ENCODE measurements around the gene MAML1. TPM values are rescaled to one million over a fixed set of nuclear protein-coding genes. Genes with fewer than 3 reads are reported as not detected.

Gene MAML1
- total RNA-seq, 4 donors from 2014 or later, result 31.8 to 51.3 (median 36.8) TPM

DNA sequence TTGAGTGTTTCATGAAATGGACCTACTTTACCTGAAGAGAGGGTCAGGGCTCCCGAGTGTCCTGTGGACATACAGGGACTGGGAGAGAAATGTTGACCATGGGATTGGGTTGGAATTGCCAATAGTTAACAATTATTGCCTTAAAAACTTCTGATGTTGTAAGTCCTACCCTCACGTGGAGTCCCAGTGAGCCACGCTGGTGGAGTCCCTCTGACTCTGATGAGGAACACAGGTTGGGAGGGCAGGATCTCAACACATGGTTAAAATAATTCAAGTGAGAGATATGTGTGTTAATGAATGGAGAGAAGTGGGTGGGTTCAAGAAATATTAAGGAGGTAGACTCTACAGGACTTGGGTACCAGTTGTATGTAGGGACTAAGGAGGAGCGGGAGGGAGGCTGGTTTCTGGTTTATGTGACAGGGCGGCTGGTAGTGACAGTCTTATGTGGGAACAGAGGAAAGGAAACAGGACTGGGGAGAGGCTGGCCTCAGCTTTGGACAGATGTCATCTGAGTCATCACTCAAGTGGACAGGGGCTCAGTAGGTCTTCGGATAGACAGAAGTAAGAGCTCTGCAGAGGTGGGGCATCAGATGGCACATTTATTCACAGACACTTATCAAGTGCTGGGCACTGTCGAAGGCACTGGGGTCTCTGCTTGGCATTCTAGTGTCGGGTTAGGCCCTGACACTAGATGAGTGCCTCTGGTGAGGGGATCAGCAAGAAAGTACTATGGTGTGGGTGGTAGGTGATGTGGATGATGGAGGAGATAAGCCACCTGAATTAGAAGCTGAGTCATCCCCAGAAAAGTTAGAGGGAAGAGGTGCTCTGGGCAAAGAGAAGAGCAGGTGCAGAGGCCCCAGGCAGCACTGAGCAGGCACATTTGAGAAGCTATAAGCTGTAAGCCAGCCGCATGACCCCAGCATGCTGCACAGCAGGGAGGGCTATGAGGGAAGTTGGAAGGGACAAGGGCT, 27.2 kb downstream of the MAML1 start:
- Histone ChIP-seq H3K27ac (no peak overlapping the region), H3K36me3 (no peaks in the 10 kb centered on the region), H3K4me1 (peaks cover 6 to 95% (median 29%) of the 10 kb centered on the region in 3 donors), H3K27me3 (no peaks in the 10 kb centered on the region), H3K4me3 (no peak overlapping the region), H3K9me3 (no peaks in the 10 kb centered on the region)
- 70 to 89% methylated on average over 4 to 9 of the region's 9 CpGs for WGBS, 2 donors (ENCODE audit: low coverage in 1 of 2)
- no peak for TF ChIP-seq POLR2AphosphoS5 (IDR thresholded peaks at IDR 0.05)
- no peak for TF ChIP-seq POLR2A (IDR thresholded peaks at IDR 0.05)
- TF ChIP-seq CTCF (IDR thresholded peaks at IDR 0.05), result no peak
- ATAC-seq, result no peak

DNA sequence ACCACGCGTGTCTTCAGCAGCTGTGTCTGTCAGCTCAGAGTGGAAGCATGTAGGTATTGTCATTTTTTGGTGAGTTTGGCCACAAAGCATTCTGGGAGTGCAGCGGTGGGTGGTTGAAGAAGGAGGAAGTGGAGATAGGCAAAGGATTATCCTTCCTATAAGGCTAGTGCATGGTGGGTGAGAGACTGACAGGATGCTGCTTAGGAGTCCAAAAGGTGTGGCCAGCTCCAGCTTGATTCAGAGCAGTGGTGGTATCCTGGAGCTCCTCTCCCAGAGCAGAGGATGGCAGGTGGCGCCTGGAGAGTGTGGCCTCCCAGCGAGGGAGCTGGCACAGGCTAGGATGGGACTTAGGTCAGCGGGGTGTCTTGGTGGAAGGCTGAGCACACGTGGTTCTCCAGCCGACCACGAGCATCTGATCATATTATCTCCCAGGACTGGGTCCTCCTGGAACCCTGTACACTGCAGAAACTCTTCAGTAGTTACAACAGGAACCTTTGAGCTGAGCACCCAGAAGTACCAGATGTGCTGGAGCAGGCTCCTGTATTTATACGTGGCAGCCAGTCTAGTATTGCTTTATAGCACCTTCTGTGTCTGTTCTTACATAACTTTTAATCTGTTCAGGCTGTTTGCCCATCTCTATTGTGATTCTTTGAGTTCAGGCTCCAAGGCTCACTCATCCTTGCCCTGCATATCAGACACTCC, 29.6 kb downstream of the MAML1 start:
- Histone ChIP-seq H3K27ac (peak overlapping the region in 3 of 4 donors; percentile 69 to 78 (median 70)), H3K4me3 (no peak overlapping the region), H3K27me3 (no peaks in the 10 kb centered on the region), H3K9me3 (no peaks in the 10 kb centered on the region), H3K4me1 (peaks cover 4 to 95% (median 47%) of the 10 kb centered on the region in 3 donors), H3K36me3 (peaks cover 0 to 17% of the 10 kb centered on the region in 2 donors)
- peak; percentile 23 for ATAC-seq
- TF ChIP-seq EP300 (IDR thresholded peaks at IDR 0.05), result no peak
- TF ChIP-seq POLR2A (IDR thresholded peaks at IDR 0.05), result no peak
- no peak for TF ChIP-seq POLR2AphosphoS5 (IDR thresholded peaks at IDR 0.05)
- no peak for TF ChIP-seq CTCF (IDR thresholded peaks at IDR 0.05)
- 42 to 50% methylated on average over 6 to 8 of the region's 10 CpGs for WGBS, 2 donors (ENCODE audit: low coverage in 1 of 2)

DNA sequence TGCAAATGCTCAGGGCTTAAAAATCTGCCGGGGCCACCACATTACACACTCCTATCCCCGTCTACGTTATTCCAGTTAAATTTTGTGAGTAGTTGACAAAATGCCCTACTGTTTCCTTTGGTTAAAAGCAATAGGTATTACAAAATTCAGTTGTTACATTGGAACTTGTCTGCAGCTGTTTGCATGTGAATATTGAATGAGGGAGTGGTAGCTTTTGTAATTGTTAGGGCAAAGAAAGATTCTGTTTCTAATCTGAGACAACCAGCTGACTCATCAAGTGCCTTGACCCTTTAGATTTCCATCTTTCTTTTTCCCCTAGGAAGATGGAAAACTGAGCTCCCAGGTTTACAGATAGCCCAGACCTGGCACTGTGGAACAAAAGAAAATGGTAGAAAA, 30.2 kb downstream of the MAML1 start:
- peak; percentile 28 for ATAC-seq
- peaks cover 0 to 23% of the 10 kb centered on the region in 2 donors for H3K36me3 ChIP-seq
- H3K4me1 ChIP-seq, result peaks cover 4 to 95% (median 47%) of the 10 kb centered on the region in 3 donors
- WGBS, 2 donors (ENCODE audit: low coverage in 1 of 2), result 13 to 19% methylated on average over 3 of the region's 3 CpGs
- no peak for TF ChIP-seq EP300 (IDR thresholded peaks at IDR 0.05)
- H3K27ac ChIP-seq, result peak overlapping the region in 3 of 4 donors; percentile 69 to 78 (median 70)
- H3K27me3 ChIP-seq, result no peaks in the 10 kb centered on the region
- H3K4me3 ChIP-seq, result no peak overlapping the region
- H3K9me3 ChIP-seq, result no peaks in the 10 kb centered on the region

DNA sequence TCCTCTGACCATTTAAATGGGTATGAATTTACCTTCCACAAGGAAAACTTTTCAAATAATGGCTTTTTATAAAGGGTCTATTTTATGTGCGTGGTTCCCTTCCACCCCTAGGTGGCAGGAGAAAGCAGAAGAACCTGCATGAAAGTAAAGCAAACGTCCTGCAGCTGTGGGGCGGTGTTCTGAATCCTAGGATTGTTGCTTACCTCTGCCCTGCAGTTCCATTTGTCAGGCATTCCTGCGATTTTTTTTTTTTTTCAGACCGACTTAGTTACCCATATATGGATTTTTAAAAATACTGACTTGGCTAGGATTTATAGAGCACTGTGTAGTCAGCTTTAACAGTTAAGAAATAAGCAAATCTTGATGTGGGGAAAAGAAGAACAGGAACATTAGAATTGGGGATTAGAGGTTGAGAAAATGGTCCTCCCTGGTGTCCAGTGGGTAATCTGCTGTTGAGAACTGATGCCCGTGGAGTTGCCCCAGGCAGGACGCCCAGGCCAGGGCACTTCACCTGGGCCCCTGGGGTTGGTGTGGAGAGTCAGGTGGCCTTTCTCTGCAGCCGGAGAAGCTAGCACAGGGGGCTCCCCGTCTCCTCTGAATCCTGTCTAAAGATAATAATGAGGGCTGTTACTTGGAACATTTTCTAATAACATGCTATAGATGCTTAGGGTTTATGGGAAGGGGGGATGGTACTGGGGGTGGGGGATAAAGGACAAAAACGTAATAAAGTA, 30.8 kb downstream of the MAML1 start:
- H3K27me3 ChIP-seq, result no peaks in the 10 kb centered on the region
- H3K4me3 ChIP-seq, result no peak overlapping the region
- H3K36me3 ChIP-seq, result peaks cover 0 to 29% of the 10 kb centered on the region in 2 donors
- H3K9me3 ChIP-seq, result no peaks in the 10 kb centered on the region
- H3K27ac ChIP-seq, result peak overlapping the region; percentile 4 to 83 (median 74)
- peaks cover 4 to 95% (median 47%) of the 10 kb centered on the region in 3 donors for H3K4me1 ChIP-seq
- TF ChIP-seq CTCF (IDR thresholded peaks at IDR 0.05) (peak; percentile 85 to 92 (median 88)), POLR2A (IDR thresholded peaks at IDR 0.05) (no peak), EP300 (IDR thresholded peaks at IDR 0.05) (no peak), POLR2AphosphoS5 (IDR thresholded peaks at IDR 0.05) (peak; percentile 35)
- ATAC-seq, result peak; percentile 74
- WGBS, 2 donors (ENCODE audit: low coverage in 1 of 2), result 2 to 14% methylated on average over 5 to 10 of the region's 10 CpGs

- peaks cover 0 to 35% of the 10 kb centered on the region in 2 donors for H3K36me3 ChIP-seq
- WGBS, 2 donors (ENCODE audit: low coverage in 1 of 2), result 44 to 78% methylated on average over 3 to 6 of the region's 8 CpGs
- ATAC-seq, result no peak
- no peaks in the 10 kb centered on the region for H3K27me3 ChIP-seq
- H3K27ac ChIP-seq, result peak overlapping the region; percentile 4 to 83 (median 74)
- TF ChIP-seq POLR2A (IDR thresholded peaks at IDR 0.05) (no peak), CTCF (IDR thresholded peaks at IDR 0.05) (no peak), EP300 (IDR thresholded peaks at IDR 0.05) (no peak), POLR2AphosphoS5 (IDR thresholded peaks at IDR 0.05) (no peak)
- H3K9me3 ChIP-seq, result no peaks in the 10 kb centered on the region
- no peak overlapping the region for H3K4me3 ChIP-seq
- peaks cover 4 to 98% (median 47%) of the 10 kb centered on the region in 3 donors for H3K4me1 ChIP-seq
These were observed 31.4 kb downstream of the MAML1 start for GRCh38 chr5:179764056-179764455.

All from gastroesophageal sphincter (tissue), 4 donors.